H9 (cell line): ENCODE data around the gene MUC5B. TPM values are rescaled to one million over a fixed set of nuclear protein-coding genes. Genes with fewer than 3 reads are reported as not detected.

Experiments used
- DNase-seq: peaks from one replicate; pipeline ENCODE4 v3.0.0-alpha.2; 2017
- H2AFZ ChIP-seq: one replicate; pipeline ENCODE4 v1.6.1; 2013; ENCODE audit warnings: mild to moderate bottlenecking, low read length, control low read depth, moderate library complexity
- H2AK5ac ChIP-seq: 2 replicates; pipeline ENCODE4 v1.6.1; 2013; ENCODE audit warnings: low read length, control low read depth, mixed read lengths; ENCODE audit not compliant: insufficient read length
- H2BK120ac ChIP-seq: one replicate; pipeline ENCODE4 v1.6.1; 2013; ENCODE audit warnings: low read depth, mild to moderate bottlenecking, low read length, control low read depth, inconsistent platforms; ENCODE audit not compliant: poor library complexity, severe bottlenecking
- H2BK12ac ChIP-seq: 2 replicates; pipeline ENCODE4 v1.6.1; 2013; ENCODE audit warnings: low read length, control low read depth, mixed read lengths, low read depth; ENCODE audit not compliant: insufficient read length
- H2BK15ac ChIP-seq: 2 replicates; pipeline ENCODE4 v1.6.1; 2013; ENCODE audit warnings: low read depth, low read length, control low read depth
- H2BK20ac ChIP-seq: one replicate; pipeline ENCODE4 v1.6.1; 2013; ENCODE audit warnings: low read depth, mild to moderate bottlenecking, low read length, control low read depth, inconsistent platforms; ENCODE audit not compliant: poor library complexity, severe bottlenecking
- H2BK5ac ChIP-seq: 2 replicates; pipeline ENCODE4 v1.6.1; 2013; ENCODE audit warnings: low read length, control low read depth, mixed read lengths; ENCODE audit not compliant: insufficient read length
- H3K14ac ChIP-seq: 2 replicates; pipeline ENCODE4 v1.6.1; 2013; ENCODE audit warnings: low read length, control low read depth; ENCODE audit not compliant: insufficient read depth
- H3K18ac ChIP-seq: 2 replicates; pipeline ENCODE4 v1.6.1; 2013; ENCODE audit warnings: low read depth, mild to moderate bottlenecking, mixed read lengths, low read length, control low read depth; ENCODE audit not compliant: insufficient read length
- H3K23ac ChIP-seq: 2 replicates; pipeline ENCODE4 v1.6.1; 2013; ENCODE audit warnings: low read length, control low read depth, mixed read lengths, low read depth; ENCODE audit not compliant: insufficient read length
- H3K23me2 ChIP-seq: 2 replicates; pipeline ENCODE4 v1.6.1; 2013; ENCODE audit warnings: low read depth, mild to moderate bottlenecking, mixed read lengths, low read length, control low read depth; ENCODE audit not compliant: insufficient read length, poor library complexity, severe bottlenecking
- H3K27ac ChIP-seq: 2 replicates; pipeline ENCODE4 v1.5.1; 2013; ENCODE audit warnings: low read length, control low read depth, mixed read lengths, low read depth; ENCODE audit not compliant: insufficient read length
- H3K27me3 ChIP-seq: 2 replicates; pipeline ENCODE4 v1.6.1; 2013; ENCODE audit warnings: low read length, control low read depth, inconsistent platforms; ENCODE audit not compliant: insufficient read depth
- H3K4ac ChIP-seq: 2 replicates; pipeline ENCODE4 v1.6.1; 2013; ENCODE audit warnings: low read depth, mild to moderate bottlenecking, control low read depth, inconsistent platforms, low read length, moderate library complexity
- H3K4me1 ChIP-seq: 2 replicates; pipeline ENCODE4 v1.6.1; 2013; ENCODE audit warnings: low read length, control low read depth, inconsistent platforms; ENCODE audit not compliant: insufficient read depth
- H3K4me2 ChIP-seq: 2 replicates; pipeline ENCODE4 v1.6.1; 2013; ENCODE audit warnings: low read length, control low read depth, mixed read lengths; ENCODE audit not compliant: insufficient read length, insufficient read depth
- H3K56ac ChIP-seq: 2 replicates; pipeline ENCODE4 v1.6.1; 2013; ENCODE audit warnings: low read depth, mild to moderate bottlenecking, mixed read lengths, low read length, control low read depth; ENCODE audit not compliant: insufficient read length
- H3K79me1 ChIP-seq: 2 replicates; pipeline ENCODE4 v1.6.1; 2013; ENCODE audit warnings: low read depth, mild to moderate bottlenecking, moderate library complexity, low read length, control low read depth, inconsistent platforms; ENCODE audit not compliant: insufficient read depth, poor library complexity, severe bottlenecking
- H3K79me2 ChIP-seq: 2 replicates; pipeline ENCODE4 v1.6.1; 2013; ENCODE audit warnings: low read length, control low read depth, inconsistent platforms; ENCODE audit not compliant: insufficient read depth
- H3K9ac ChIP-seq: 2 replicates; pipeline ENCODE4 v1.6.1; 2013; ENCODE audit warnings: low read length, control low read depth, mixed read lengths; ENCODE audit not compliant: insufficient read length; ENCODE audit errors: extremely low read depth
- H3K9me3 ChIP-seq: one replicate; pipeline ENCODE4 v1.6.1; 2013; ENCODE audit warnings: low read depth, low read length, inconsistent platforms; ENCODE audit not compliant: control insufficient read depth
- H3T11ph ChIP-seq: one replicate; pipeline ENCODE4 v1.6.1; 2013; ENCODE audit warnings: mild to moderate bottlenecking, low read length, control low read depth, inconsistent platforms
- H4K20me1 ChIP-seq: one replicate; pipeline ENCODE4 v1.6.1; 2013; ENCODE audit not compliant: control insufficient read depth, insufficient read length, insufficient read depth
- H4K5ac ChIP-seq: 2 replicates; pipeline ENCODE4 v1.6.1; 2013; ENCODE audit warnings: low read depth, mild to moderate bottlenecking, mixed read lengths, low read length, control low read depth; ENCODE audit not compliant: insufficient read length
- H4K8ac ChIP-seq: replicated peaks from 2 replicates; pipeline ENCODE4 v1.6.1; 2013; ENCODE audit warnings: low read length, control low read depth, mixed read lengths, low read depth; ENCODE audit not compliant: insufficient read length
- H4K91ac ChIP-seq: 2 replicates; pipeline ENCODE4 v1.6.1; 2013; ENCODE audit warnings: low read depth, mild to moderate bottlenecking, moderate library complexity, mixed read lengths, low read length, control low read depth; ENCODE audit not compliant: insufficient read length
- H3K27ac Mint-ChIP-seq, 3 experiments: 2 replicates in 2 of 3; 3 replicates in 1 of 3; pipeline ENCODE4 v1.8.0; 2020 to 2021; ENCODE audit warnings: mixed read lengths in 3 of 3, mild to moderate bottlenecking in 1 of 3, moderate library complexity in 1 of 3
- H3K27me3 Mint-ChIP-seq: 2 replicates; pipeline ENCODE4 v1.8.0; 2021; ENCODE audit warnings: low read depth, mild to moderate bottlenecking, moderate library complexity, mixed read lengths
- H3K36me3 Mint-ChIP-seq, 3 experiments: 2 replicates in 2 of 3; 3 replicates in 1 of 3; pipeline ENCODE4 v1.8.0; 2020 to 2021; ENCODE audit warnings: low read depth in 3 of 3, mixed read lengths in 3 of 3; ENCODE audit not compliant: insufficient read depth in 1 of 3
- H3K4me1 Mint-ChIP-seq, 2 experiments: 2 replicates each; pipeline ENCODE4 v1.8.0; 2020; ENCODE audit warnings: mixed read lengths in 2 of 2
- H3K4me3 Mint-ChIP-seq, 2 experiments: 2 replicates in 1 of 2; 3 replicates in 1 of 2; pipeline ENCODE4 v1.8.0; 2020 to 2021; ENCODE audit warnings: mild to moderate bottlenecking in 2 of 2, mixed read lengths in 2 of 2, moderate library complexity in 1 of 2
- H3K9me3 Mint-ChIP-seq, 2 experiments: 2 replicates in 1 of 2; 3 replicates in 1 of 2; pipeline ENCODE4 v1.8.0; 2020; ENCODE audit warnings: mild to moderate bottlenecking in 2 of 2, mixed read lengths in 2 of 2, moderate library complexity in 1 of 2
- CTCF ChIP-seq: fragments of 200-600 bp; sonication (generic); conservative IDR thresholded peaks from 3 replicates; pipeline ENCODE4 v1.8.0; 2021; ENCODE audit warnings: antibody characterized with exemption, mild to moderate bottlenecking
- WGBS: extraction: QIAGEN DNeasy Blood & Tissue Kit; methylation state at CpG from one replicate; pipeline ENCODE4 v1.1.7; 2013; ENCODE audit warnings: missing lambda C conversion rate, low lambda C conversion rate, mixed read lengths; ENCODE audit not compliant: insufficient read length; ENCODE audit errors: extremely low coverage; 5-methylcytosine and 5-hydroxymethylcytosine counted together
- total RNA-seq: library from RNA; stranded (reverse); gene quantifications from 2 replicates; pipeline ENCODE4 v1.2.1, GENCODE V29; 2021

Gene MUC5B
- total RNA-seq, 1 experiment from 2014 or later: not detected

GRCh38 chr11:1288426-1289151, 65.7 kb downstream of the MUC5B start:
- H2BK15ac ChIP-seq: no peak overlapping the region
- H3K27me3 ChIP-seq: no peaks in the 10 kb centered on the region
- H2AK5ac ChIP-seq: no peak overlapping the region
- no peak overlapping the region for H4K8ac ChIP-seq
- H3K18ac ChIP-seq: no peak overlapping the region
- no peak overlapping the region for H3K9ac ChIP-seq
- no peak overlapping the region for H2BK5ac ChIP-seq
- no peak overlapping the region for H3K4me2 ChIP-seq
- no peaks in the 10 kb centered on the region for H3K4me1 ChIP-seq
- Mint-ChIP-seq H3K4me1 (no peaks in the 10 kb centered on the region), H3K27me3 (no peaks in the 10 kb centered on the region), H3K36me3 (peaks cover 18 to 49% (median 42%) of the 10 kb centered on the region in 3 experiments; a peak in 6 of 7 replicates), H3K27ac (no peak overlapping the region), H3K9me3 (peaks cover 0 to 5% of the 10 kb centered on the region in 2 experiments; a peak in 1 of 5 replicates), H3K4me3 (no peak overlapping the region)
- H3K27ac ChIP-seq: no peak overlapping the region
- H4K5ac ChIP-seq: no peak overlapping the region
- no peak overlapping the region for H2BK12ac ChIP-seq
- WGBS: no CpG with 5 or more reads among the region's 30 CpGs
- H3K4ac ChIP-seq: no peak overlapping the region
- no peak overlapping the region for H4K91ac ChIP-seq
- H3K79me1 ChIP-seq: no peaks in the 10 kb centered on the region
- no peak overlapping the region for H3K23ac ChIP-seq
- no peak overlapping the region for H3K56ac ChIP-seq
- H2BK20ac ChIP-seq: no peak overlapping the region
- H3T11ph ChIP-seq: no peak overlapping the region
- no peak overlapping the region; the same call in 1 of the 2 replicates for H3K14ac ChIP-seq
- no peaks in the 10 kb centered on the region for H3K23me2 ChIP-seq
- no peak for DNase-seq
- no peaks in the 10 kb centered on the region for H3K9me3 ChIP-seq
- no peak for TF ChIP-seq CTCF
- H4K20me1 ChIP-seq: no peaks in the 10 kb centered on the region
- H2AFZ ChIP-seq: no peak overlapping the region
- H2BK120ac ChIP-seq: no peak overlapping the region
- no peaks in the 10 kb centered on the region for H3K79me2 ChIP-seq
